DOHH2 (cell line): ENCODE data around the gene PDE8B.

Experiments used
- H3F3A ChIP-seq: fragments of 200-600 bp; sonication (generic), shearing (Covaris generic); 2 replicates; pipeline ENCODE4 v1.6.0; 2016; ENCODE audit warnings: antibody characterized with exemption, mild to moderate bottlenecking; ENCODE audit not compliant: control insufficient read depth, insufficient read depth
- H3K27ac ChIP-seq: fragments of 200-600 bp; sonication (generic); 2 replicates; pipeline ENCODE4 v1.5.1; 2014; ENCODE audit warnings: low read depth, mild to moderate bottlenecking, low read length, moderate library complexity
- H3K27me3 ChIP-seq: fragments of 200-600 bp; sonication (generic); 2 replicates; pipeline ENCODE4 v1.6.1; 2014; ENCODE audit warnings: mild to moderate bottlenecking, low read length, mixed read lengths; ENCODE audit not compliant: control insufficient read depth
- H3K36me3 ChIP-seq: fragments of 200-600 bp; sonication (generic); 2 replicates; pipeline ENCODE4 v1.6.1; 2014; ENCODE audit warnings: mild to moderate bottlenecking, low read length, moderate library complexity, mixed read lengths; ENCODE audit not compliant: control insufficient read depth
- H3K4me1 ChIP-seq: fragments of 200-600 bp; sonication (generic); 2 replicates; pipeline ENCODE4 v1.6.1; 2014; ENCODE audit warnings: mild to moderate bottlenecking, low read length, mixed read lengths; ENCODE audit not compliant: control insufficient read depth
- H3K4me2 ChIP-seq: fragments of 200-600 bp; sonication (generic); 2 replicates; pipeline ENCODE4 v1.6.0; 2014; ENCODE audit warnings: mild to moderate bottlenecking, low read length, moderate library complexity
- H3K4me3 ChIP-seq: fragments of 200-600 bp; sonication (generic); 2 replicates; pipeline ENCODE4 v1.5.1; 2014; ENCODE audit warnings: mild to moderate bottlenecking, low read length, mixed read lengths
- H3K79me2 ChIP-seq: fragments of 200-600 bp; sonication (generic); 2 replicates; pipeline ENCODE4 v1.6.1; 2014; ENCODE audit warnings: mild to moderate bottlenecking, low read length, mixed read lengths; ENCODE audit not compliant: control insufficient read depth
- H3K9me2 ChIP-seq: fragments of 200-600 bp; sonication (generic); replicated peaks from 2 replicates; pipeline ENCODE4 v1.6.1; 2014; ENCODE audit warnings: mild to moderate bottlenecking, low read length, mixed read lengths; ENCODE audit not compliant: control insufficient read depth
- H3K9me3 ChIP-seq: fragments of 200-600 bp; sonication (generic); 2 replicates; pipeline ENCODE4 v1.6.1; 2014; ENCODE audit warnings: antibody characterized with exemption, low read length, mixed read lengths; ENCODE audit not compliant: control insufficient read depth, insufficient read depth
- H4K20me1 ChIP-seq: fragments of 200-600 bp; sonication (generic); 2 replicates; pipeline ENCODE4 v1.6.0; 2014; ENCODE audit warnings: low read depth, mild to moderate bottlenecking, antibody characterized with exemption, low read length, moderate library complexity; ENCODE audit not compliant: control insufficient read depth, insufficient read depth
- CTCF ChIP-seq: fragments of 200-600 bp; sonication (generic); IDR thresholded peaks from one replicate; pipeline ENCODE4 v1.5.1; 2014; ENCODE audit warnings: antibody characterized with exemption, mild to moderate bottlenecking, low read depth, low read length; ENCODE audit not compliant: poor library complexity, severe bottlenecking
- EZH2phosphoT487 ChIP-seq: fragments of 200-600 bp; sonication (generic); IDR thresholded peaks from 2 replicates; pipeline ENCODE4 v1.6.1; 2017; ENCODE audit warnings: borderline replicate concordance, mild to moderate bottlenecking, antibody characterized with exemption, low read length, moderate library complexity, mixed read lengths

PDE8B gene

GRCh38 chr5:77256406-77256805, 45.9 kb downstream of the PDE8B start:
- Histone ChIP-seq H3K4me3 (no peak overlapping the region), H3K4me2 (no peak overlapping the region), H3K9me2 (no peaks in the 10 kb centered on the region), H3K27me3 (peaks cover 5% of the 10 kb centered on the region; the same call in 1 of the 2 replicates), H3K27ac (no peak overlapping the region), H4K20me1 (no peaks in the 10 kb centered on the region), H3K4me1 (no peaks in the 10 kb centered on the region), H3F3A (no peaks in the 10 kb centered on the region), H3K36me3 (no peaks in the 10 kb centered on the region), H3K9me3 (no peaks in the 10 kb centered on the region), H3K79me2 (no peaks in the 10 kb centered on the region)
- TF ChIP-seq EZH2phosphoT487 (no peak), CTCF (no peak)

GRCh38 chr5:77258652-77259051, 48.2 kb downstream of the PDE8B start:
- no peaks in the 10 kb centered on the region for H4K20me1 ChIP-seq
- no peaks in the 10 kb centered on the region for H3K36me3 ChIP-seq
- H3K4me2 ChIP-seq, result no peak overlapping the region
- no peaks in the 10 kb centered on the region for H3K9me2 ChIP-seq
- H3K27ac ChIP-seq, result no peak overlapping the region
- TF ChIP-seq CTCF (no peak), EZH2phosphoT487 (no peak)
- no peak overlapping the region for H3K4me3 ChIP-seq
- peaks cover 4% of the 10 kb centered on the region; the same call in 1 of the 2 replicates for H3K27me3 ChIP-seq
- H3F3A ChIP-seq, result no peaks in the 10 kb centered on the region
- H3K9me3 ChIP-seq, result no peaks in the 10 kb centered on the region
- no peaks in the 10 kb centered on the region for H3K79me2 ChIP-seq
- H3K4me1 ChIP-seq, result no peaks in the 10 kb centered on the region

GRCh38 chr5:77259476-77259875, 49.0 kb downstream of the PDE8B start:
- Histone ChIP-seq H3K79me2 (no peaks in the 10 kb centered on the region), H3K27ac (no peak overlapping the region), H3F3A (no peaks in the 10 kb centered on the region), H3K9me3 (no peaks in the 10 kb centered on the region), H3K36me3 (no peaks in the 10 kb centered on the region), H3K27me3 (peaks cover 4% of the 10 kb centered on the region; the same call in 1 of the 2 replicates), H3K4me3 (no peak overlapping the region), H3K4me1 (no peaks in the 10 kb centered on the region), H4K20me1 (no peaks in the 10 kb centered on the region), H3K4me2 (no peak overlapping the region), H3K9me2 (no peaks in the 10 kb centered on the region)
- TF ChIP-seq EZH2phosphoT487, result no peak
- TF ChIP-seq CTCF, result no peak

- H3F3A ChIP-seq, result no peaks in the 10 kb centered on the region
- H3K9me3 ChIP-seq, result no peaks in the 10 kb centered on the region
- no peak overlapping the region for H3K27ac ChIP-seq
- no peak overlapping the region for H3K4me3 ChIP-seq
- H3K79me2 ChIP-seq, result no peaks in the 10 kb centered on the region
- H3K4me2 ChIP-seq, result no peak overlapping the region
- peaks cover 4% of the 10 kb centered on the region; the same call in 1 of the 2 replicates for H3K27me3 ChIP-seq
- no peaks in the 10 kb centered on the region for H4K20me1 ChIP-seq
- no peaks in the 10 kb centered on the region for H3K9me2 ChIP-seq
- TF ChIP-seq EZH2phosphoT487 (no peak), CTCF (no peak)
- no peaks in the 10 kb centered on the region for H3K36me3 ChIP-seq
- no peaks in the 10 kb centered on the region for H3K4me1 ChIP-seq
Measured at GRCh38 chr5:77262697-77263096, 52.2 kb downstream of the PDE8B start.
